NCI-H1105 treated with DMSO at 0.1 percent for 48 hours (cell line): ENCODE measurements around the gene PRKCZ.

ENCODE experiments used
- DNase-seq: peaks from one replicate; lab custom pipeline; 2025; lab: John Stamatoyannopoulos, UW

Gene PRKCZ

DNA sequence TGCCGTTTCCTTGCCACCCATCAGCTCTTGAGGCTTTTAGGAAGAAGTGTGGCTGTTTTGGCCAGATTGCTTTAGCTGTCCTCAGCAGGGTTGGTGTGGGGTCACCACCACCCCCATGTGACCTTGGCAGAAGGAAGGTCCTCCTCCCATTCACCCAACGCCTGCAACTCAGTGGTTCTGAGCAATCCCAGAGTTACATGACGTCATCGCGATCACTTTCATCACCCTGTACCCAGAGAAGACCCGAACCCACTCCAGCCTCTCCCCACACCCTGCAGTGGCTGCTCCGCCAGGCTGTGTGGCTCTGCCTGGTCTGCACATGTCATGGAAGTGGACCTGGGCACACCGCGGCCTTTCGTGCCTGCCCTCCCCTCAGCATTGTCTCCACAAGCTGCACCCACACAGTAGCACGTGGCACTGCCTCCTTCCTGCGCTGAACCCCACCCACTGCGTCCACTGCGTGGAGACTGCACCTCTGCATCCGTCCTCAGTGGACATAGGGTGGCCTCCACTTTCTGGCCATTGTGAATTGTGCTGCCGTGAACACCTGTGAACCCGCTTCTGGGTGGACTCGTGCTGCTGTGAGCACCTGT is 127.8 kb downstream of the PRKCZ start:
- no peak for DNase-seq

DNA sequence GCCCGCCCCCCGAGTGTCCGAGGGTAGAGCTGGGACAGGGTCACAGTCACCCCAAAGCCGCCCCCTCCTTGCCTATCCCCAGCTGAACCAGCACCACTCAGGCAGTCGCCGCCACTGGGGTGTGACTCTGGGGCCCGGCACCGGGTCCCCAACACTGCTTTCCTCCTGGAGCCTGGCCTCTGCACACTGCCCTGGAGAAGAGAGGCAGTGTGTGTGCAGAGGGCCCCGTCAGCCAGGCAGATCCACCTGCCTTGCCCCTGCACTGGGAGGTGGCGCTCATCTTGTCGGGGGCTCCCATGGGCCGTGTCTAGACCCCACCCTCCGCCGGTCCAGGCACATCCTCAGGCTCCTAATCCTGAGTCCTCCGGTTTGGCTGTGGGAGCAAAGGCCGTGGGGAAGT is 128.7 kb downstream of the PRKCZ start:
- no peak for DNase-seq

DNA sequence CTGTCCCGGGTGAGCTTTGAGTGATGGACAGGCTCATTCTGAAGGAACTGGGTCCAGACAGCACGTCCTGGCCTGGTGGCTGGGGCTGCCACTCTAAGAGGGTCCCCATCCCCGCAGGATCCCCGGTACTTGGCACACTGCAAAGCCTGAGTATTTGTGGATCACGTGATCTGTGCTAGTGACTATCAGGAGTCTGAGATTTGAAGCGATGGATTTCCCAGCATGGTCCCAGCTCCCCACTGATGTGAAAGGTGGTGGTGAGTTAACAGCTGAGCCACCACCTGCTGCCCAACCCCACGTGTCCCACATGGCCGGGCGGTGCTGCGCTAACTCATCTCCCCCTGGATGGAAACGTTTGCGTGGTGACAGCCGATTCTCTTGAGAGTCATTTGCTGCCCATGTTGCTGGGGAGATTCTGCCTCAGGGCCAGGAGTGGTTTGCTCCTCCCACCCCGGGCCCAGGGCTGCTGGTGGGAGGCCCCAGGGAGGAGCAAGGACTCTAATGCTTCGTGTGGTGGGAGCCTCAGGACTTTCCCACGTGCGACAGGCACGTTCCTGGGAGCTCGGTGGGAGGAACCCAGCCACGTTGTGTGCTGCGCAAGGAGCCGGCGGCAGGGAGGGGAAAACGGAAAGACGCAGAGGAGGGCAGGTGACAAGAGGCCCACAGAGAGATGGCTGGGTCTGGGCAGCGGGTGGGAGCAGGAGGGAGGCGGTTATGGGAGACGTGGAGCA is 129.2 kb downstream of the PRKCZ start:
- DNase-seq = no peak

DNA sequence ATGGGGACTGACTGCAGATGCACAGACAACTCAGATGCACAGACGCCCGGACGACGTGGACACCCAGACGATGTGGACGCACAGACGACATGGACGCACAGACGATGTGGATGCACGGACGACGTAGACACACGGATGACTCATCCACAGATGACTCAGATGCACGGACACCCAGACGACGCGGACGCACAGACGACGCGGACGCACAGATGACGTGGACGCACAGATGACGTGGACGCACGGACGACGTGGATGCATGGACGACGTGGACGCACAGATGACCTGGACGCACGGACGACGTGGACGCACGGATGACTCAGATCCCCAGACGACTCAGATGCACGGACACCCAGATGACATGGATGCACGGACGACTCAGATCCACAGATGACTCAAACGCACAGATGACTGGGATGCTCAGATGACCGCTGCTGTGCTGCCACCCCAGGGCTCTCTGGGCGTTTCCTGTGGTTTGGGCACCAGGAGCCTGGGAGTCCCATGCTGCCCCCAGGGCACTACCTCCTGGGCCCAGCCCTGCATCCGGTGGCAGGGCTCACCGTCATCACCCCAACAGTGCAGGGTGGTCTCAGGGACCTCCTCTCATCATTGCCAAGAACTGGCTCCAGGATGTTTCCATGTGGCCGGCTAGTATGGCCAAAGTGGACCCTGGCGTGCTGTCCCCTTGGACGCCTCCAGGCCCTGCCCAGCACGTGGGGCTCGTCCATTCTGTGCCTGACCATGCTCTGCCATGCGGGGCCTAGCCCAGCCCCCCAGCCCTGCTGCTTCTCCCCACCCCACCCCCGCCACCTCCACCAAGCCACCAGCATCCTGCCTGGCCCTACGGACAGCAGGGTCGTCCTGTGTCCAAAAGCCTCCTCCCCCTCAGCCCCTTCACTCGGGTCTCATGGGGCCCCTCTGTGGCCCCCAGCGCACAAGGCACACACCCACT is 130.4 kb downstream of the PRKCZ start:
- no peak for DNase-seq

DNA sequence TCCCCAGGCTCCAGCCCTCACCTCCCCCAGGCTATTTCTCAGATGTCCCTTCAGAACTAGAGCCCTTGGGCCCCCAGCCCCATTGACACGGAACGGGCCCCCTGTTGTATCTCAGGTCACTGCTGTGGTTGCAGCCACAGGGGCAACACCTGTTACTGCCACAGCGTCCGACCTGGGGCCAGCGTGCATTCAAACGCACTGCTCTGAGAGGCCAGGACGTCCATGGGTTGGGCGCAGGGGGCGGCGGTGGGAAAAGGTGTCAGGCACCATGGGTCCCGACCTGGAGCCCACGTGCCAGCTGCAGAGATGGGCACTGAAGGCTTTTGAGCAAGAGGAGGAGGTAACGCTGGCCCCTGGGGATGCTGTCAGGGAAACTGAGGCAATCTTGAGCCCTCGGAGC is 131.1 kb downstream of the PRKCZ start:
- no peak for DNase-seq

DNA sequence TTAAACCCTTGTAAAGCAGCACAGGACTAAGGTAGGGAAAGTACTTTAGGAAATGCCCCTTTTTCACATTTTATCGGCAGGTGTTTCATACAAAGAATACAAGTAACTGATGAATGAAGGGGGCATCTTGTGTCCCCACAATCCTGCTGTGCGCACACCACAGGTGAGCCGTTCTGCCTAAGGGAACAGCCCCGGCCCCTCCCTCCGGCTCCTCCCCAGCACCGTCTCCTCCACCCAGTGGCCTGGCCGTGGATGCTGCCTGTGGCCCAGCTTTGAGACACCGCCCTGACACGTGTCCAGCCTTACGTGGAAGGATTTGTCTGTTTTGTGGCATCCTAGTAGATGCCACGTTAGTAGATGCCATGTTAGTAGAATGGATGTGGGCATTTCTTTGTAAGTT is 131.5 kb downstream of the PRKCZ start:
- no peak for DNase-seq

DNA sequence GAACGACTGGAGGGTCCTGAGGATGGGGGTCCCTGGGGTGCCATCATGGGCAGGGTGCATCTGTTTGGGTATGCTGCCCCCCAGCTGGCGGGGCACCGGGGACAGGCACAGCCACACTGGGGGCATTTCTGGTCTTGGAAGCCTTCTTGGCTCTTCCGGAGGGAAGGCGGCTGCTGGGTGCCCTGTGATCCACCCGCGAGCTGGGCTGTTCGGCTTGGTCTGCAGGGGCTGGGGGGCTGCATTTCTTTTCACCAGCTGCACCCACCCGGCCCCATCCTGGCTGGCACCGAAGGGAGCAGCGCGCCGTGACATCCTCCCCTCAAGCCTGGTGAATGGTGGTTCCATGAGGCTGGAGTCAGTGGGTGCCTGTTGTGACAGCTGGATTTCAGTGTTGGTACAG is 132.2 kb downstream of the PRKCZ start:
- no peak for DNase-seq

DNA sequence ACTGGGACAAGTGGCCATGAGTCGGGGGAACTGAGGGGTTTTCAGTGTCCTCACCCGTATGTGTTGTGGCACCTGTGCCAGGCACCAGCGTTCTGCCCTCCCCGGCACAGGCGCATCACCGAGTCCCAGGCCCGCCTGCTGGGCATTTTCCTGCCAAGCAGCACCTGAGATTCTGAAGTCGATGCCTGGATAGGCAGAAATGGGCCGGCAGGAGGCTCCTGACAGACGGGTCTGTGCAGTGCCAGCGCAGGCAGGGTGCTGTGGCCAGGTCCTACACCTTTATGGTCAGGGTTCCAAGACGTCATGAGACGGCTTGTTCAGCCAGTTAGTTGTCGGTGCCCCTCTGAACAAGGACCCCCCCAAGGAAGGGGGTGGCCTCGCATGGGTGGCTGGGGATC is 133.7 kb downstream of the PRKCZ start:
- no peak for DNase-seq

DNA sequence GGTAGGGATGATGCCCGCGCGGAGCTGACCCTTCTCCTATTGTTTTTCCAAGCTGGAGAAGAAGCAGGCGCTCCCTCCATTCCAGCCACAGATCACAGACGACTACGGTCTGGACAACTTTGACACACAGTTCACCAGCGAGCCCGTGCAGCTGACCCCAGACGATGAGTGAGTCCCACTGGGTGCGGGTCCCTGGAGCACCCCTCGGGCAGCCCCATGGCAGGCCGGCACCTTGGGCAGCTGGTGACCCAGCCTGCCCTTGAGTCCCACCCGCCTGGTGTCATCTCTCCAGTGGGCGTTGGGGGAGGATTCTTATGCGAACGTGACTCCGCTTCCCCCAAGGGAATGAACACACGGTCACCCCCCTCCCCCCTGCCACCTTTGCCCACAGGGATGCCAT is 134.3 kb downstream of the PRKCZ start:
- no peak for DNase-seq

DNA sequence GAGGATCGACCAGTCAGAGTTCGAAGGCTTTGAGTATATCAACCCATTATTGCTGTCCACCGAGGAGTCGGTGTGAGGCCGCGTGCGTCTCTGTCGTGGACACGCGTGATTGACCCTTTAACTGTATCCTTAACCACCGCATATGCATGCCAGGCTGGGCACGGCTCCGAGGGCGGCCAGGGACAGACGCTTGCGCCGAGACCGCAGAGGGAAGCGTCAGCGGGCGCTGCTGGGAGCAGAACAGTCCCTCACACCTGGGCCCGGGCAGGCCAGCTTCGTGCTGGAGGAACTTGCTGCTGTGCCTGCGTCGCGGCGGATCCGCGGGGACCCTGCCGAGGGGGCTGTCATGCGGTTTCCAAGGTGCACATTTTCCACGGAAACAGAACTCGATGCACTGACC is 134.7 kb downstream of the PRKCZ start:
- no peak for DNase-seq

DNA sequence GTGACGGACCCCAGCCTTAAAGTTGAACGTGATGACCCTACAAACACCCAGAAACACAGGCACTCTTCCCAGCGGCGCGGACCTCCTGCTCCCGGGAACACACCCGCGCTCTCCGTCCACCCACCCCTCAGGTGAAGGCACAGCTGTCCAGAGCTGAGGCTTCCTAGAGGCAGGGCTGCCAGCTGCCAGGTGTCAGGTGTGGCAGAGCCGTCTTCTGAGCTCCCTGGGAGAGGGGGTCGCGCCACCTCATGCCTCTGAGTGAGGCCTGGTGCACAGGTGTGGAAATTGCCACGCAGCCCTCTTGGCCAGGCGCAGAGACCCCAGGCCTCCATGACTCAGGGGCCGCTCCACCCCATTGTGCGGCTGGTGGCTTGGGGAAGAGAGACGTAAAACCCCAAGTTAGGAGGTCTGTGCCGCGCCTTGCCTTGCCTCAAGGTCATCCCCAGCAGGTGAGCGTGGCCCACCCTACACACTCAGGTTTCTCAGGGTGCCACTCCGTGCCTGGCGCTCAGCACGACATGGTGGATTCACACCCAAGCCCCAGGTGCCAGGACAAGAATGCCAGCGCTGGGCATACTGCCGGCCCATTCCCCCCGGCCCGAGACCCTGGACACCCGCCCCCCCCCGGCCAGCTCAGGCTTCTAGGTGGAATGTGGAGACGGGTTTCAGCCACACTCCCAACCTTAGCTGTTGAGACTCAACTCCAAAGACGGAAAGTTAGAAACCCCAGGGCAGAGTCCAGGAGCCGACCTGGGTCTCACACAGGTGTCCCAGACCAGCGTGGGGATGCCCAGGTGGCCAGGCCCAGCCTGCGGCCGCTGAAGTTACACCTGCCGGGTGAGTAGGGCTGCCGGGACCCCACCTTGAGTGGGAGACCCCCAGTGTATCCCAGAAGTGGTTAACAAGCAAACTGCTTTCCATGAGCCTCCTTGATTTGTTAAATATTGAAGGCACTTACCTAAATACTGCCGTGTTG is 136.0 kb downstream of the PRKCZ start:
- no peak for DNase-seq

DNA sequence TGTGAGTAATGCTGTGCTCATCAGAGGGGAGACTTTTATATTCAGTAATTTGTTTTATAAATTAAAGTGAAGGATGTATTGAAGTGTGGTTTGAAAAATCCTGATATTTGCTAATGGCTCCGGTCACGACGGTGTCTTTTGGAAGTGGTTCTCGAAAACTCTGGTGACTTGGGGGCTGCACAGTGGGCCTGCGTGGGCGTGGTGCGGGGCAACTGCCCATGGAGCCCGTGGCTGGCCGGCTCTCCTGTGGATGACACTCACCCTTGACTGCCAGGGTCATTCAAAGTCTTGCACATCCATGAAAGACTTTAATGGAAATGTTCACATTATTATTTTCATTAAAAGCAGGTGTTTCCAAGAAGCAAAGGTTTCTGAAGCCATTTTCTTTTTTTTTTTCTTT is 136.7 kb downstream of the PRKCZ start:
- no peak for DNase-seq

DNA sequence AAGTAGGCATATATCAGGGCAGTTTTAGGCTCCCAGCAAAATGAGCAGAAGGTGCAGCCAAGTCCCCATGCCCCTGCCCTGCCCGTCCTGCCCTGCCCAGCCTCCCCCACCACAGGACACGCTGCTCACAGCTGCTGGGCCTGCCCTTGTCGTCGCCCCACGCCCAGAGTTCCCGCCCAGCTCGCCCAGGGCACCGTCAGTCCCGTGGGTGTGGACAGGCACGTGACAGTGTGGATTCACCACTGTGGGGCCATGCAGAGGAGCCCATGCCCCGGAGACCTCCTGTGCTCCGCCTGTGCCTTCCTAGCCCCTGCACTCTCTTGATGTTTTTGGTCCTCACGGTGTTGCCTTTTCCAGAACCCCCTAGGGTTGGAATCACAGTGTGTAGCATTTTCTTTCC is 137.4 kb downstream of the PRKCZ start:
- DNase-seq = no peak

DNA sequence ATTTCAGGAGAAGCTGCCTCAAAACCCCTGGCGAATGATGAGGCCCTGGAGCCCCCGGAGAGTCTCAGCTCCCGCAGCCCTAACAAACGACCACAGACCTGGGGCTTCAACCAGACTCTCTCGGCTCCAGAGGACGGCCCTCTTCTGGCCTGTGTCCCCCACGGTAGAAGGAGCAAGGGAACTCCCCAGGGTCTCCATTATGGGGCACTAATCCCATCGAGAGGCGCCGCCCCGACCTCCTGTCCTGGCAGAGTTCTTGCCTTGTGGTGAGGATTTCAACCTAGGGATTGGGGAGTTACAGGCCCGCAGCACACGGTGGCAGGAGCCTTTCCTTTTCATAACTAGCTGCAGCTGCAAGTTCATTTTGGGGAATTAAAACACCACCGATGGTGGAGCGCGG is 138.1 kb downstream of the PRKCZ start:
- DNase-seq = no peak

DNA sequence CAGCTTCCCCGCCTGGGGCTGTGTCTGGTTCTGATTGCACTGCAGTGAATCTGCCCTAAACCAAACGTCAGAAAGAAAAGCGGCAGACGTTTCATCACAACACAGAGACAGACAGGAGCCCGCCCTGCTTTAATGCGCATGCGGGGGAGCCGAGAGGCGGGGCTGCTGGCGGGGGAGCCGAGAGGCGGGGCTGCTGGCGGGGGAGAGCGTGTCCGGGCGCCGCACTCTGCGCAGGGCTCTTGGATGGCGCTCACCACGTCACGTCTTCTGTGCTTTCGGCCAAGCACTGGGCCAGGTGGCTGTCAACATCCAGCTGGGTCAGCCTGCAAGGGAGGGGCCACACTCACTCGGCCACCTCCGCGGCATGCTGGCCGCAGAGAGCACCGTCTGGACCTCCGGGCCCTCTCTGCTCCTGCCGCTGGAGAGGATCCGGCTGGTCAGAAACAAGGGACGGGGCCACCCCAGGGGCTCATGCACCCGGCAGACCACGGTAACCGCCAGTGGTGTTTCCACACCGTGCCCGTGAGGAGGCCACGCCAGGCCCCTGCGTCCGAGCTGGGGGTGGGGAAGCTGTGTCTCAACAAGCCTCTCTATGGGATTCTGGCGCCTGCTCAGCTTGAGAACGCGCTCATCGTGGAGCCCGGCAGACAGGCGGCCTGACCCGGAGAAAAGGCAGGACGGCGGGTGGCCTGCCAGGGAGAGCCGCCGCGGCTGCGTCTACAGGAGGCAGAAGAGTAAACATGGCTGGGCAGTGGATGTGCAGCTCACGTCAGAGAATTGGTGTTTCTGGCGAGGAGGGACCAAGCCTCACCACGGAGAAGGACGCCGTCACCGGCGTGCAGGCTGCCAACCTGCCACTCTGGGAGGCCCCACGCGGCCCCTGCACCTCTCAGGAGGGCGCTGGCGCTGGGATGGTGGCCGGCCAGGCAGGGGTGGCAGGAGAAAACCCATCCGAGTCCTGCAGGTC is 139.5 kb downstream of the PRKCZ start:
- peak; percentile 93 for DNase-seq

DNA sequence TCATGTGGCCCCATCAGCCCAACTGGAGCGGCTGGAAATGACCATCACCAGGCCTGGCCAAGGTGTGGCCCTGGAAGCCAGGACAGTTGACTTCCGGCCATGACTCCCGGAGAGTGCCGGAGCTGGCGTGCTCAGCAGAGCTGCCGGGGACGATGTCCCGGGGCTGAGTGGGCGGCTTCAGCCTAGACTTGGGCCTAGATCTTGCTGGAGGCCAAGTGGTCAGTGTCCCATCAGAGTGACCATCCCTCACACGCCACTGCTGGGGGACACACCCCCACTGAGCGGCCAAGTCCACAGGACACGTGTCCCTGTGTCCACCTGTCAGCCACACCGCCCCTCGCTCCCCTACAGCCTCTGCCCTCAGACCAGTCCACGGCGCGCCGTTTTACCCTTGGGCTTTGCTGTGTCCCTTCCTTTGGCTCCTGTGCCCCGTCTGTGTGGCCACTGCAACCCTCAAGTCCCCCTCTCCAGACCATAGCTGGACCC is 140.3 kb downstream of the PRKCZ start:
- no peak for DNase-seq

DNA sequence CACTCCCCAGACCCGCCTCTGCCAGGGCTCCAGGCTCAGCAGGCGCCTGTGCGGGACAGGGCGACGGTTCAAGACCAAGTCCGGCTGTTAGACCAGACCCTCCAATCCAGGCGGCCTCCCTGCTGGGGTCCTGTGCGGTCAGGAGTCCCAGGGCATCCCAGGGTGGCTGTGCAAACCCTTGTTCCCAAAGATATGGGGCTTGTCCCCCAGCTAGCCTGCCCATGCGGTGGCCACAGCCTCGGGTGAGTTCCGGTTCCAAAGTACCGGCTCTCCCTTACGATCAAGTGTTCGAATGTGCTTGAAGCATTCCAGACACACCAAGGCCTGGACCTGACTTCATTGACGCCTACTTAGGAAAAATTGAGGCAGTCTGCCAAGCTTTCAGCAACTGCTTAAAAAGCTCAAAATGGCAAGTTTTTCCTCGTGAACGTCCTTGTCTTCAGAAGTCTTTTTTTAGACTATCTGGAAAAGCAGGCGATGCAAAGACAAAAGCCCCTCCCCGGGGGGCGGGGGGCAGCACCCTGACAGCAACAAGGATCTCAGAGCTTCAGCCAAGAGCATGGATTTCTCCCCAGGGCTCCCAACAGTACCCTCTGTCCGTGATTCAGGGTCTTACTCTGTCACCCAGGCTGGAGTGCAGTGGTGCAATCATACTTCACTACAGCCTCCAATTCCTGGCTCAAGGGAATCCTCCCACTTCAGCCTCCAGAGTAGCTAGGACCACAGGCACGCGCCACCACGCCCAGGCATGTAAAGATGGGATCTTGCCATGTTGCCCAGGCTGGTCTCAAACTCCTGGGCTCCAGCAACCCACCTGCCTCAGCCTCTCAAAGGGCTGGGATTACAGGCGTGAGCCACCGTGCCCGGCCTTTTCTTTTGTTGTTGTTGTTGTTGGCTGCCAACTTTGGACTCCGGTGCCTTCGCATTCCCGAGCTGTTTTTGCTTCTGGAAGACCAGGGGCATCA is 142.1 kb downstream of the PRKCZ start:
- DNase-seq = no peak

DNA sequence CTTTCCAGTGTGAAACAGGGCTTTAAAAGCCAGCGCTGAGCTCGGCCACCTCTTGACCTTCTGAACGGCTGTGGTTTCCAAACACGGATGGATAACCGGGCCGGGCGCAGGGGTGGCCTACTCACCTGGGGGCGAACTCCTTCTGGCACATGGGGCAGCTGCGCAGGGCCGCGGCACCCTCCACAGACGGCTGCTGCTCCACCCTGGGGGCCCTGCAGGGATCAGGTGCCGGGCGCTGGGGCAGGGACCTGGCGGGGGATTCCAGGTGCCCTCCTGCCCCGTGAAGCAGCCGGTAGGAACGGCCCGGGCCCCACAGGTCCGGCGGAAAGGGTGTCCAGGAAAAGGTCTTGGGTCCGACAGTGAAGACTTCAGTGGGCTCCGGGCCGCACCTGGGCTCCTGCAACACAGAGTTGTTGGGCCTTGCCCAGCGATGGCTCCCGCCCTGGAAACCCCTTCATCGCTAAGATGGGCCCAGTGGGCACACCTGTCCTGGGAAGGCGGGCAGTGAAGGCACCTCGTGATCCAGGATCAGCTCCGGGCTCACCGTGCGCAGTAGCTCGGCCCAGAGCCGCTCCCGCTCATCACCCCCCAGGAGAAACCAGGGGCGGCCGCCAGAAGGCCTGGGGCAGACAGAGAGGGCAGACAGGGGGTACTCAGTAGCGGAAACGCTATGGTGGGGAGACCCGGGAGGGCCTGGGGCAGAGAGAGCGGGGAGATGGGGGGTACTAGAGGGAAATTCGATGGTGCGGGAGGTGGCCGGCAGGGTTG is 143.5 kb downstream of the PRKCZ start:
- DNase-seq = no peak
